ENCODE results near the gene TCEAL9. TPM values are rescaled to one million over a fixed set of nuclear protein-coding genes. Genes with fewer than 3 reads are reported as not detected.

Gene TCEAL9
- polyA plus RNA-seq, 1 experiment: 15.7 TPM

GRCh38 chrX:103361798-103362197 is 5.5 kb downstream of the TCEAL9 start:
- TF ChIP-seq CTCF (IDR thresholded peaks at IDR 0.05; ENCODE audit: insufficient read depth, low read depth, low read length): no peak
- DNase-seq (ENCODE audit: low read depth): no peak
- Histone ChIP-seq H3K4me3 (ENCODE audit: low read depth, low read length) (no peak overlapping the region), H3K36me3 (ENCODE audit: control insufficient read depth, insufficient read depth, low read length) (no peaks in the 10 kb centered on the region), H3K27me3 (ENCODE audit: control insufficient read depth, insufficient read depth, low read length) (no peaks in the 10 kb centered on the region)
- ChIA-PET POLR2A (no interaction called here), CTCF (no interaction called here)

- CTCF ChIA-PET: no interaction called here
- Histone ChIP-seq H3K27me3 (ENCODE audit: control insufficient read depth, insufficient read depth, low read length) (no peaks in the 10 kb centered on the region), H3K4me3 (ENCODE audit: low read depth, low read length) (no peak overlapping the region), H3K36me3 (ENCODE audit: control insufficient read depth, insufficient read depth, low read length) (no peaks in the 10 kb centered on the region)
- POLR2A ChIA-PET: no interaction called here
- TF ChIP-seq CTCF (IDR thresholded peaks at IDR 0.05; ENCODE audit: insufficient read depth, low read depth, low read length): no peak
- no peak for DNase-seq (ENCODE audit: low read depth)
Observed at GRCh38 chrX:103362474-103362873, 6.2 kb downstream of the TCEAL9 start.

GRCh38 chrX:103363046-103363445 is 6.7 kb downstream of the TCEAL9 start:
- Histone ChIP-seq H3K4me3 (ENCODE audit: low read depth, low read length) (no peak overlapping the region), H3K36me3 (ENCODE audit: control insufficient read depth, insufficient read depth, low read length) (no peaks in the 10 kb centered on the region), H3K27me3 (ENCODE audit: control insufficient read depth, insufficient read depth, low read length) (no peaks in the 10 kb centered on the region)
- ChIA-PET CTCF (no interaction called here), POLR2A (no interaction called here)
- no peak for TF ChIP-seq CTCF (IDR thresholded peaks at IDR 0.05; ENCODE audit: insufficient read depth, low read depth, low read length)
- no peak for DNase-seq (ENCODE audit: low read depth)

GRCh38 chrX:103367502-103367901 is 11.2 kb downstream of the TCEAL9 start:
- Histone ChIP-seq H3K4me3 (ENCODE audit: low read depth, low read length) (no peak overlapping the region), H3K27me3 (ENCODE audit: control insufficient read depth, insufficient read depth, low read length) (no peaks in the 10 kb centered on the region), H3K36me3 (ENCODE audit: control insufficient read depth, insufficient read depth, low read length) (no peaks in the 10 kb centered on the region)
- ChIA-PET POLR2A (interaction anchor here (1.1 kb wide), 1 partner anchor 11 kb away, joined by 4 read pairs; the partner anchor contains the start of gene TCEAL9), CTCF (interaction anchor here (1.1 kb wide), 1 partner anchor 96 kb away, joined by 3 read pairs; no protein-coding TSS in a partner anchor)
- no peak for DNase-seq (ENCODE audit: low read depth)
- TF ChIP-seq CTCF (IDR thresholded peaks at IDR 0.05; ENCODE audit: insufficient read depth, low read depth, low read length): no peak

- H3K4me3 ChIP-seq (ENCODE audit: low read depth, low read length): no peak overlapping the region
- no peak for DNase-seq (ENCODE audit: low read depth)
- TF ChIP-seq CTCF (IDR thresholded peaks at IDR 0.05; ENCODE audit: insufficient read depth, low read depth, low read length): no peak
- CTCF ChIA-PET: no interaction called here
- no peaks in the 10 kb centered on the region for H3K27me3 ChIP-seq (ENCODE audit: control insufficient read depth, insufficient read depth, low read length)
- POLR2A ChIA-PET: no interaction called here
- no peaks in the 10 kb centered on the region for H3K36me3 ChIP-seq (ENCODE audit: control insufficient read depth, insufficient read depth, low read length)
Observed at GRCh38 chrX:103369479-103369878, 13.2 kb downstream of the TCEAL9 start.
